ENCODE results near the gene PSMF1. TPM values are rescaled to one million over a fixed set of nuclear protein-coding genes. Genes with fewer than 3 reads are reported as not detected.

The PSMF1 gene
- total RNA-seq, 1 experiment from 2014 or later = 90.8 TPM

- Histone ChIP-seq H3K23ac (ENCODE audit: insufficient read length, low read depth, low read length) (no peak overlapping the region), H3K79me2 (ENCODE audit: insufficient read depth, low read length) (no peaks in the 10 kb centered on the region), H2BK120ac (ENCODE audit: low read depth, low read length, poor library complexity, severe bottlenecking) (no peak overlapping the region), H2AFZ (ENCODE audit: low read length) (no peak overlapping the region), H3K14ac (ENCODE audit: insufficient read depth, low read length) (no peak overlapping the region), H4K20me1 (ENCODE audit: control insufficient read depth, insufficient read depth, insufficient read length) (no peaks in the 10 kb centered on the region), H4K8ac (replicated peaks; ENCODE audit: insufficient read length, low read depth, low read length) (no peak overlapping the region), H2BK12ac (ENCODE audit: insufficient read length, low read depth, low read length) (no peak overlapping the region), H3K4ac (ENCODE audit: low read depth, low read length) (no peak overlapping the region), H2BK15ac (ENCODE audit: low read depth, low read length) (no peak overlapping the region), H3K23me2 (ENCODE audit: insufficient read length, low read depth, low read length, poor library complexity, severe bottlenecking) (no peaks in the 10 kb centered on the region), H4K5ac (ENCODE audit: insufficient read length, low read depth, low read length) (no peak overlapping the region), H4K91ac (ENCODE audit: insufficient read length, low read depth, low read length) (no peak overlapping the region), H3K4me1 (ENCODE audit: insufficient read depth, low read length) (no peaks in the 10 kb centered on the region), H3K56ac (ENCODE audit: insufficient read length, low read depth, low read length) (no peak overlapping the region), H3K79me1 (ENCODE audit: insufficient read depth, low read depth, low read length, poor library complexity, severe bottlenecking) (no peaks in the 10 kb centered on the region), H2BK20ac (ENCODE audit: low read depth, low read length, poor library complexity, severe bottlenecking) (no peak overlapping the region), H3K4me2 (ENCODE audit: insufficient read depth, insufficient read length, low read length) (no peak overlapping the region), H3K9ac (ENCODE audit: extremely low read depth, insufficient read length, low read length) (no peak overlapping the region), H3K18ac (ENCODE audit: insufficient read length, low read depth, low read length) (no peak overlapping the region), H3T11ph (ENCODE audit: low read length) (no peak overlapping the region), H3K9me3 (ENCODE audit: control insufficient read depth, low read depth, low read length) (no peaks in the 10 kb centered on the region), H3K27ac (ENCODE audit: insufficient read length, low read depth, low read length) (no peak overlapping the region), H3K27me3 (ENCODE audit: insufficient read depth, low read length) (no peaks in the 10 kb centered on the region), H2BK5ac (ENCODE audit: insufficient read length, low read length) (no peak overlapping the region), H2AK5ac (ENCODE audit: insufficient read length, low read length) (no peak overlapping the region)
- H3K27me3 Mint-ChIP-seq (ENCODE audit: low read depth) = no peaks in the 10 kb centered on the region
- no peak overlapping the region for H3K4me3 Mint-ChIP-seq
- no peak for TF ChIP-seq CTCF (conservative IDR thresholded peaks at IDR 0.05)
- peak overlapping the region in 1 of 3 experiments; percentile 18; a peak in 1 of 7 replicates for H3K27ac Mint-ChIP-seq
- WGBS (ENCODE audit: extremely low coverage, insufficient read length, low lambda C conversion rate) = no CpG with 5 or more reads among the region's 12 CpGs
- no peak for DNase-seq
- no peaks in the 10 kb centered on the region for H3K9me3 Mint-ChIP-seq
- no peaks in the 10 kb centered on the region for H3K4me1 Mint-ChIP-seq
- peaks cover 50 to 75% (median 69%) of the 10 kb centered on the region in 3 experiments; a peak in 6 of 7 replicates for H3K36me3 Mint-ChIP-seq (ENCODE audit: insufficient read depth in 1 of 3, low read depth in 3 of 3)
Measured at GRCh38 chr20:1134836-1135235, 16.4 kb downstream of the PSMF1 start.
